OCI-LY7 (cell line): ENCODE measurements around the gene DYNLT4. TPM values are rescaled to one million over a fixed set of nuclear protein-coding genes. Genes with fewer than 3 reads are reported as not detected.
"Not testable (repeated sequence)": the region's sequence is repeated elsewhere in the genome, so short reads cannot be mapped to it uniquely, and the experiment has no call there.

Experiments used
- BruUV-seq: library from RNA; stranded (reverse); fragments of 400-500 nt; replicated peaks from 2 replicates; lab custom pipeline; 2021; lab: Mats Ljungman, UMichigan
- CTCF ChIA-PET: fragments of 300-600 bp; sonication (Branson Sonifier 250); formaldehyde crosslinking; loops from one replicate; lab custom pipeline; 2022; ENCODE audit warnings: antibody characterized with exemption; ENCODE audit not compliant: unreplicated experiment; lab: Charles Lee
- POLR2A ChIA-PET: fragments of 300-600 bp; sonication (Branson Sonifier 250); formaldehyde crosslinking; loops from one replicate; lab custom pipeline; 2022; ENCODE audit warnings: antibody characterized with exemption; lab: Charles Lee
- DNase-seq: peaks from one replicate; pipeline ENCODE4 v3.0.0-alpha.2; 2015; ENCODE audit warnings: low spot score
- H2AFZ ChIP-seq: fragments of 200-600 bp; sonication (generic), shearing (Covaris generic); 2 replicates; pipeline ENCODE4 v1.6.1; 2014; ENCODE audit warnings: mild to moderate bottlenecking, antibody characterized with exemption, low read length, moderate library complexity
- H3K27ac ChIP-seq: fragments of 200-600 bp; sonication (generic); 2 replicates; pipeline ENCODE4 v1.5.1; 2014; ENCODE audit warnings: mixed run types, low read depth, mild to moderate bottlenecking, moderate library complexity, low read length, inconsistent platforms; ENCODE audit not compliant: poor library complexity, severe bottlenecking
- H3K36me3 ChIP-seq: fragments of 200-600 bp; sonication (generic); 2 replicates; pipeline ENCODE4 v1.6.1; 2014; ENCODE audit warnings: mild to moderate bottlenecking, antibody characterized with exemption, low read length, moderate library complexity, mixed read lengths; ENCODE audit not compliant: insufficient read depth
- H3K4me1 ChIP-seq: fragments of 200-600 bp; sonication (generic); 2 replicates; pipeline ENCODE4 v1.5.1; 2014; ENCODE audit warnings: mild to moderate bottlenecking, low read length; ENCODE audit not compliant: insufficient read depth, poor library complexity, severe bottlenecking
- H3K4me2 ChIP-seq: fragments of 200-600 bp; sonication (generic); 2 replicates; pipeline ENCODE4 v1.6.1; 2014; ENCODE audit warnings: mild to moderate bottlenecking, low read length
- H3K4me3 ChIP-seq: fragments of 200-600 bp; sonication (generic); 2 replicates; pipeline ENCODE4 v1.5.1; 2014; ENCODE audit warnings: mild to moderate bottlenecking, low read depth, low read length; ENCODE audit not compliant: poor library complexity, severe bottlenecking
- H3K79me2 ChIP-seq: fragments of 200-600 bp; sonication (generic); 2 replicates; pipeline ENCODE4 v1.6.1; 2016; ENCODE audit warnings: low read depth, mild to moderate bottlenecking, low read length, moderate library complexity, mixed read lengths; ENCODE audit not compliant: insufficient read depth
- H3K9me2 ChIP-seq: fragments of 200-600 bp; sonication (generic); 2 replicates; pipeline ENCODE4 v1.6.1; 2016; ENCODE audit warnings: mild to moderate bottlenecking, low read length, mixed read lengths; ENCODE audit not compliant: insufficient read depth
- H3K9me3 ChIP-seq: fragments of 200-600 bp; sonication (generic); 2 replicates; pipeline ENCODE4 v1.6.1; 2014; ENCODE audit warnings: mild to moderate bottlenecking, mixed run types, low read length, mixed read lengths
- H4K20me1 ChIP-seq: fragments of 200-600 bp; sonication (generic); 2 replicates; pipeline ENCODE4 v1.6.1; 2014; ENCODE audit warnings: mild to moderate bottlenecking, antibody characterized with exemption, low read length, moderate library complexity, mixed read lengths; ENCODE audit not compliant: insufficient read depth
- CTCF ChIP-seq: fragments of 200-600 bp; sonication (generic); conservative IDR thresholded peaks from 2 replicates; pipeline ENCODE4 v1.5.1; 2014; ENCODE audit warnings: mild to moderate bottlenecking, antibody characterized with exemption, low read length, moderate library complexity, mixed read lengths
- EZH2phosphoT487 ChIP-seq: fragments of 200-600 bp; sonication (generic); IDR thresholded peaks from 2 replicates; pipeline ENCODE4 v1.6.1; 2018; ENCODE audit warnings: low read depth, borderline replicate concordance, mild to moderate bottlenecking, mixed run types, antibody characterized with exemption, low read length, moderate library complexity, mixed read lengths
- intact Hi-C: fragments of 100-400 bp; cut with micrococcal nuclease; formaldehyde crosslinking; loops from one replicate; pipeline ENCODE4 v1.10.0; 2022; ENCODE audit not compliant: unreplicated experiment
- total RNA-seq, 2 experiments: library from RNA; depleted of rRNA in 1 of 2; stranded (reverse); fragments of >200 nt in 1 of 2; shearing (Covaris generic) in 1 of 2; gene quantifications; 2 replicates each; pipeline ENCODE4 v1.2.3, GENCODE V29; 2014 to 2022

Gene DYNLT4
- total RNA-seq, 2 experiments from 2014 or later = not detected

- peaks cover 54% of the 10 kb centered on the region for H3K79me2 ChIP-seq
- H3K9me3 ChIP-seq = no peaks in the 10 kb centered on the region
- no peak for TF ChIP-seq EZH2phosphoT487
- TF ChIP-seq CTCF = no peak
- TSS peak; percentile 66 for BruUV-seq
- H4K20me1 ChIP-seq = peaks cover 10% of the 10 kb centered on the region
- peak overlapping the region; percentile 68 for H3K27ac ChIP-seq
- H3K4me2 ChIP-seq = peak overlapping the region; percentile 93
- peaks cover 56% of the 10 kb centered on the region for H3K36me3 ChIP-seq
- no peaks in the 10 kb centered on the region for H3K9me2 ChIP-seq
- intact Hi-C loops = loop anchor here (2.0 kb wide), 2 partner anchors 37 to 45 kb away; partner anchors contain the start of genes KIF2C and RNU5D-1
- peak; percentile 51 for DNase-seq
- H2AFZ ChIP-seq = no peak overlapping the region
- CTCF ChIA-PET = interaction anchor here (0.5 to 1.0 kb wide), 4 partner anchors 9 to 47 kb away, joined by 3 to 4 read pairs (median 3); partner anchors contain the start of gene BEST4
- peak overlapping the region; percentile 99 for H3K4me3 ChIP-seq
- POLR2A ChIA-PET = interaction anchor here (0.9 to 4.4 kb wide), 11 partner anchors 8 to 91 kb away, joined by 3 to 33 read pairs (median 9); partner anchors contain the start of gene RNU5D-1
- H3K4me1 ChIP-seq = peaks cover 32% of the 10 kb centered on the region
These were observed 31.0 kb downstream of the DYNLT4 start for GRCh38 chr1:44775930-44776729.

DNA sequence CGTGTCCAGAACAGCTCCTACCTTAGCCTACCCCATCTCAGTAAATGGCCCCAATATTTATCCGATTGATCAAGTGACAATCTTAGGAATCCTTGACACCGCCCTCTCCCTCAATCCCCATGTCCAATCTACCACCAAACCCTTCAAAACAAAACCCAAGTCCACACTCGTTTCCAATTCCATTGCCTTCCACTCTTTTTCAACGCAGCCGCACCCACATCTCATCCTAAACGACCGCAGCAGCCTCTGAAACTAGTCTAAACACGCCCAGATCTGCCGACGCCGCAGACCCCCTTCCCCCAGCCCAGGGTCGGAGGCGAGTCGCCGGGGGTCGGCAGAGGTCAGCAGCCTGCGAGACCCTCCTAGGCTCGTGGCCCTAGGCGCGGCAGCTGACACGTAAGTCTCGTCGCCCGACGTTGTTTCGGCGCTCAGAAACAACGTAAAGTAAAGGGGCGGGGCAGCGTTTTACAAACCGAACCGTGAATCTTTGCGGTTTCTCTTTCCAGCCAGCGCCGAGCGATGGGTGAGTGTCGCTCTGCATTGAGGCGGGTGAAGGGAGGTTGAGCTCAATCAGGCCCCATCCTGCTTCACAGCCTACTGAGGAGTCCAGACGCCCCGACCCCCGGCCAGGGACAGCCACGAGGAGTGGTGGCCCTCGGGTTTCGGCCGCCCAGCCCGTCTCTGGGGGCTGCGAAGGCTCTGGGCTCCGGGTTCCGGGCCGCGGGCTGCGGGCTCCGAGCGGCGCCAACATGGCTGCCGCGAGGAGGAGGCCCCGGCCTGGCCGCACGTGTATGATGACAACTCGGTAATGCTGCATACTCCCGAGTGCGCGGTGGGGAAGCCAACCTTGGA lies 31.8 kb downstream of the DYNLT4 start, which contains the start of gene RPS8:
Gene RPS8, plus strand, starts transcription at position 463 of the 852 bp plus-strand sequence. Its CDS starts 57 bp downstream, at position 520.
- CTCF ChIA-PET = interaction anchor here (0.5 to 1.0 kb wide), 4 partner anchors 10 to 236 kb away, joined by 3 to 4 read pairs (median 3); partner anchors contain the start of genes BEST4 and HECTD3
- no peak for TF ChIP-seq CTCF
- TF ChIP-seq EZH2phosphoT487 = no peak
- Histone ChIP-seq H3K4me3 (peak within 1 kb of the TSS; percentile 99), H3K4me1 (peaks cover 32% of the 10 kb centered on the region), H2AFZ (peak within 1 kb of the TSS; percentile 47; the same call in 1 of the 2 replicates), H4K20me1 (peaks cover 10% of the 10 kb centered on the region), H3K27ac (peak within 1 kb of the TSS; percentile 68), H3K9me3 (no peaks in the 10 kb centered on the region), H3K79me2 (peaks cover 54% of the 10 kb centered on the region), H3K9me2 (no peaks in the 10 kb centered on the region), H3K4me2 (peak within 1 kb of the TSS; percentile 93), H3K36me3 (peaks cover 48% of the 10 kb centered on the region)
- POLR2A ChIA-PET = interaction anchor here (0.5 to 4.4 kb wide), 20 partner anchors 8 to 565 kb away, joined by 3 to 33 read pairs (median 4); partner anchors contain the start of genes MUTYH, RNU5D-1 and TOE1
- DNase-seq = peak; percentile 95
- TSS peak; percentile 97 for BruUV-seq
- intact Hi-C loops = loop anchor here (2.0 kb wide), 2 partner anchors 37 to 45 kb away; partner anchors contain the start of genes KIF2C and RNU5D-1

DNA sequence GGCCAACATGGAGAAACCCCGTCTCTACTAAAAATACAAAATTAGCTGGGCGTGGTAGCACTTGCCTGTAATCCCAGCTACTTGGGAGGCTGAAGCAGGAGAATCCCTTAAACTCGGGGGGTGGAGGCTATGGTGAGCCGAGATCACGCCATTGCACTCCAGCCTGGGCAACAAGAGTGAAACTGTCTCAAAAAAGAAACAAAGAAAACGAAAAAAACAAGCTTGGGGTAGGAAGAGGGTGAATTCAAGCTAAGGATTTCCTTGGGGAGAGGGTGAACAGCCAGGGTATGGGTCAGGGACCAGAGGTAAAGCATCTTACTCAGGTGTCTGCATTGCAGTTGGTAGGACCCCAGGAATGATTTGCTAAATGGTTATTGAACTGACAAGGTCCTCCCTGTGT lies 40.7 kb downstream of the DYNLT4 start:
- H3K4me3 ChIP-seq, H3K9me2 ChIP-seq, H3K79me2 ChIP-seq, intact Hi-C loops, H3K4me2 ChIP-seq, BruUV-seq, H3K9me3 ChIP-seq, DNase-seq, H2AFZ ChIP-seq, H3K4me1 ChIP-seq, H3K27ac ChIP-seq, H4K20me1 ChIP-seq: not testable (repeated sequence)
- ChIA-PET POLR2A (interaction anchor here (0.6 to 1.4 kb wide), 5 partner anchors 9 to 35 kb away, joined by 3 to 5 read pairs (median 4); partner anchors contain the start of gene RPS8), CTCF (interaction anchor here (0.6 kb wide), 1 partner anchor 25 kb away, joined by 3 read pairs; no protein-coding TSS in a partner anchor)
- H3K36me3 ChIP-seq = peaks cover 78% of the 10 kb centered on the region
